ENCODE data around the gene HNRNPU. TPM values are rescaled to one million over a fixed set of nuclear protein-coding genes. Genes with fewer than 3 reads are reported as not detected.

HNRNPU gene
- total and polyA plus RNA-seq, 2 of the 13 experiments (the other 11 are each of a cell fraction or from before 2014, with no cell fraction given): 101 to 508 TPM

- peak; percentile 98 for TF ChIP-seq CCDC6 (CRISPR knock-in tag; IDR thresholded peaks at IDR 0.05)
- peak; percentile 21; the same call in 1 of the 2 replicates for TF ChIP-seq DR1 (CRISPR knock-in tag; IDR thresholded peaks at IDR 0.05)
- TF ChIP-seq HOXA3 (CRISPR knock-in tag; IDR thresholded peaks at IDR 0.05): peak; percentile 95
- TF ChIP-seq ZNF224 (CRISPR knock-in tag; IDR thresholded peaks at IDR 0.05): 0 out of 2 replicates have a peak, but pooled peaks have one; percentile 74
- TF ChIP-seq MXI1 (IDR thresholded peaks at IDR 0.05; ENCODE audit: borderline replicate concordance, low read depth, low read length): peak; percentile 62; the same call in 1 of the 3 replicates
- TF ChIP-seq ZNF660 (CRISPR knock-in tag; IDR thresholded peaks at IDR 0.05; ENCODE audit: borderline replicate concordance, low read depth): no peak
- TF ChIP-seq ZZZ3 (CRISPR knock-in tag; IDR thresholded peaks at IDR 0.05; ENCODE audit: borderline replicate concordance): no peak
- TF ChIP-seq, protein P1, sequence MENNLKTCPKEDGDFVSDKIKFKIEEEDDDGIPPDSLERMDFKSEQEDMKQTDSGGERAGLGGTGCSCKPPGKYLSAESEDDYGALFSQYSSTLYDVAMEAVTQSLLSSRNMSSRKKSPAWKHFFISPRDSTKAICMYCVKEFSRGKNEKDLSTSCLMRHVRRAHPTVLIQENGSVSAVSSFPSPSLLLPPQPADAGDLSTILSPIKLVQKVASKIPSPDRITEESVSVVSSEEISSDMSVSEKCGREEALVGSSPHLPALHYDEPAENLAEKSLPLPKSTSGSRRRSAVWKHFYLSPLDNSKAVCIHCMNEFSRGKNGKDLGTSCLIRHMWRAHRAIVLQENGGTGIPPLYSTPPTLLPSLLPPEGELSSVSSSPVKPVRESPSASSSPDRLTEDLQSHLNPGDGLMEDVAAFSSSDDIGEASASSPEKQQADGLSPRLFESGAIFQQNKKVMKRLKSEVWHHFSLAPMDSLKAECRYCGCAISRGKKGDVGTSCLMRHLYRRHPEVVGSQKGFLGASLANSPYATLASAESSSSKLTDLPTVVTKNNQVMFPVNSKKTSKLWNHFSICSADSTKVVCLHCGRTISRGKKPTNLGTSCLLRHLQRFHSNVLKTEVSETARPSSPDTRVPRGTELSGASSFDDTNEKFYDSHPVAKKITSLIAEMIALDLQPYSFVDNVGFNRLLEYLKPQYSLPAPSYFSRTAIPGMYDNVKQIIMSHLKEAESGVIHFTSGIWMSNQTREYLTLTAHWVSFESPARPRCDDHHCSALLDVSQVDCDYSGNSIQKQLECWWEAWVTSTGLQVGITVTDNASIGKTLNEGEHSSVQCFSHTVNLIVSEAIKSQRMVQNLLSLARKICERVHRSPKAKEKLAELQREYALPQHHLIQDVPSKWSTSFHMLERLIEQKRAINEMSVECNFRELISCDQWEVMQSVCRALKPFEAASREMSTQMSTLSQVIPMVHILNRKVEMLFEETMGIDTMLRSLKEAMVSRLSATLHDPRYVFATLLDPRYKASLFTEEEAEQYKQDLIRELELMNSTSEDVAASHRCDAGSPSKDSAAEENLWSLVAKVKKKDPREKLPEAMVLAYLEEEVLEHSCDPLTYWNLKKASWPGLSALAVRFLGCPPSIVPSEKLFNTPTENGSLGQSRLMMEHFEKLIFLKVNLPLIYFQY (CRISPR knock-in tag; IDR thresholded peaks at IDR 0.05; ENCODE audit: borderline replicate concordance): no peak; the same call in 1 of the 2 replicates
- TF ChIP-seq ATM (IDR thresholded peaks at IDR 0.05; ENCODE audit: borderline replicate concordance): no peak
- TF ChIP-seq PHF8 (CRISPR knock-in tag; IDR thresholded peaks at IDR 0.05): peak; percentile 77
- peak; percentile 63; the same call in 1 of the 2 replicates for TF ChIP-seq TBX2 (CRISPR knock-in tag; IDR thresholded peaks at IDR 0.05; ENCODE audit: borderline replicate concordance)
- TF ChIP-seq AHDC1 (CRISPR knock-in tag; IDR thresholded peaks at IDR 0.05; ENCODE audit: borderline replicate concordance): 0 out of 2 replicates have a peak, but pooled peaks have one; percentile 26
- peak; percentile 15; the same call in 1 of the 2 replicates for TF ChIP-seq CTCF (CRISPR knock-in tag; IDR thresholded peaks at IDR 0.05)
- 0 out of 2 replicates have a peak, but pooled peaks have one; percentile 4 for TF ChIP-seq HCFC1 (IDR thresholded peaks at IDR 0.05; ENCODE audit: low read depth, low read length)
Observed at GRCh38 chr1:244835276-244836134, 28.8 kb downstream of the HNRNPU start, which contains the start of gene COX20 (continued).

All from HepG2 (cell line).